ENCODE data around the gene CTTNBP2NL.
"Not testable (repeated sequence)": the region's sequence is repeated elsewhere in the genome, so short reads cannot be mapped to it uniquely, and the experiment has no call there.

The CTTNBP2NL gene

DNA sequence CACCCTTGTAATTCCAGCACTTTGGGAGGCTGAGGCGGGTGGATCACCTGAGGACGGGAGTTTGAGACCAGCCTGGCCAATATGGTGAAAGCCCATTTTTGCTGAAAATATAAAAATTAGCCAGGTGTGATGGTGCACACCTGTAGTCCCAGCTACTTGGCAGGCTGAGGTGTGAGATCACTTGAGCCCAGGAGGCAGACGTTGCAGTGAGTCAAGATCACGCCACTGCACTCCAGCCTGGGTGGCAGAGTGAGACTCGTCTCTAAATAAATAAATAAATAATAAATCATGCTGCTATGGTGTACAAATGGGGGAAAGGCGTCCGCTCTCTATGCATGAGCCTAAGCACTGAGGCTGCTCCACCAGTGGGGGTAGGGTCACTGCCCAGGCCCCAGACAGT is 74.3 kb downstream of the CTTNBP2NL start:
- DNase-seq, result not testable (repeated sequence)

DNA sequence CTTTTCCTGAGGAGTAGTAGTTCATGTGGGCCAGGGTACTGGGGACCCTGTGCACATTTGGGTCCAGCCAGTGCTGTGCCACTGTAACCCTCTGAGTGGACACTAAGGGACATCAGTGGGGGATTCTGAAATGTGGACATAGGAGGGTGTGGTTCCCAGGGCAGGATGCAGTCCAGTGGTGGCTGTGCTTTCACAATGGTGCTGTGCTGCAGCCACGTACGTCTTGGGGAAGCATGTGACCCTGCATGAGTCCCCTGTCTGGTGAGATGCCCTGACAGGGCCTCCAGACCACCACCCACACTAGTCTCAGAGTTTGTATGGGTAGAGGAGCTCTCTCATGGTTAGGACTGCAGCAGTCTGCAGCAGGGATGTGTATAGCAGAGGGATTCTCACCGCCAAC is 75.0 kb downstream of the CTTNBP2NL start:
- no peak for DNase-seq

DNA sequence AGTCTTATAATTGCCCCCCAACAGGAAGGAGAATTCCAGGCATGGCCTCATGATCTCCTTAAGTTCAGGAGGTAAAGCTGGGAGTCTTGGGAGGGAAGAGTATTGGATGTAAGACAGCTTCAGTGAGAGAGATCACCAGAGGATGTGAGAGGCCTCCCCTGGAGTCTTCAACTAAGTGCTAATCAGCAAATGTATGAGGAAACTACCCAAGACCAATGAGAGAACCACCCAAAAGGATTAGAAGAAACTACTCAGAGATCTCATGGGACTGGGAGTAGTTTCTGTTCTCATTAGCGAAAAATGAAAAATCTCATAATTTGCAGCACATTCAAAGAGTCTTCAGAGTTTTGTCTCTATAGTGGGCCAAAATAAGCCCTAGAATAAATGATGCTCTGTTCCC is 76.1 kb downstream of the CTTNBP2NL start:
- DNase-seq, result no peak

DNA sequence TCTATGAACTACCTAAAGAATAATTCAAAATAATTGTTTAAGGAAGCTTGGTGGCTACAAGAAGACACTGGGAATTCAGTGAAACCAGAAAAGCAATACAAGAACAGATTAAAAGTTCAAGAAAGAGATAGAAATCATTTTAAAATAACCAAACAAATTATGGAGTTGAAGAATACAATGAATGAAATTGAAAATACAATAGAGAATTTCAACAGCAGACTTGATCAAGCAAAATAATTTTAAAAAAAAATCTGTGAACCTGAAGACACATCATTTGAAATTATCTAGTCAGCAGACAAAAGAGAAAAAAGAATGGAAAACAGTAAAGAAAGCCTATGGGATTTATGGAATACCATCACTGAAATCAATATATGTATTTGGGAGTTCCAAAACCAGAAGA is 81.5 kb downstream of the CTTNBP2NL start:
- no peak for DNase-seq

DNA sequence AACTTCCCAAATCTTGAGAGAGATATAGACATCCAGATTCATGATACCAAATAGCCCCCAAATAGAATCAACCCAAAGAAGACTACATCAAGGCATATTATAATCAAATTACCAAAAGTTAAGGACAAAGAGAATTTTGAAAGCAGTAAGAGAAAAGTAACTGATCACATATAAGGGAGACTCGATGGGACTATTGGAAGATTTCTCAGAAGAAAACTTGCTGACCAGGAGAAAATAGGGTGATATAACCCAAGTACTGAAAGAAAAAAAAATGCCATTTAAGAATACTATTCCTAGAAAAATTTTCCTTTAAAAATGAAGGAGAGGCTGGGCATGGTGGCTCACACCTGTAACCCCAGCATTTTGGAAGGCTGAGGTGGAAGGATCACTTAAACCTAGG is 82.3 kb downstream of the CTTNBP2NL start:
- no peak for DNase-seq

DNA sequence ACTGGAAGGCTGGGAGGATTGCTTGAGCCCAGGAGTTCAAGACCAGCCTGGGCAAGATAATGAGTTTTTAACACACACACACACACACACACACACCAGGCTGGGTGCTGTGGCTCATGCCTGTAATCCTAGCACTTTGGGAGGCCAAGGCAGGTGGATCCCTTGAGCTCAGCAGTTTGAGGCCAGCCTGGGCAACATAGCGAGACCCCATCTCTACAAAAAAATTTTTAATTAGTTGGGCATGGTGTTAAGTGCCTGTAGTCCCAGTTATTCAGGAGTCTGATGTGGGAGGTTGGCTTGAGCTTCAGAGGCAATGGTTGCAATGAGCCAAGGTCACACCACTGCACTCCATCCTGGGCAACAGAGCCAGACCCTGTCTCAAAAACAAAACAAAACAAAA is 90.0 kb downstream of the CTTNBP2NL start:
- DNase-seq, result not testable (repeated sequence)

DNA sequence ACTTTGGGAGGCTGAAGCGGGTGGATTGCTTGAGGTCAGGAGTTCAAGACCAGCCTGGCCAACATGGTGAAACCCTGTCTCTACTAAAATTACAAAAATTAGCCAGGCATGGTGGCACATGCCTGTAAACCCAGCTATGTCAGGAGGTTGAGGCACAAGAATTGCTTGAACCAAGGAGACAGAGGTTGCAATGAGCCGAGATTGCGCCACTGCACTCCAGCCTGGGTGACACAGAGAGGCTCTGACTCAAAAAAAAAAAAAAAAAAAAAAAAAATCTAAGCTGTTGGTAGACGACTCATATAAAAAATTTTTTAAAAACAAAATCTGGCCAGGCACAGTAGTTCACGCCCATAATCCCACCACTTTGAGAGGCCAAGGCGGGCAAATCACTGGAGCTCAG is 91.7 kb downstream of the CTTNBP2NL start:
- DNase-seq, result not testable (repeated sequence)

DNA sequence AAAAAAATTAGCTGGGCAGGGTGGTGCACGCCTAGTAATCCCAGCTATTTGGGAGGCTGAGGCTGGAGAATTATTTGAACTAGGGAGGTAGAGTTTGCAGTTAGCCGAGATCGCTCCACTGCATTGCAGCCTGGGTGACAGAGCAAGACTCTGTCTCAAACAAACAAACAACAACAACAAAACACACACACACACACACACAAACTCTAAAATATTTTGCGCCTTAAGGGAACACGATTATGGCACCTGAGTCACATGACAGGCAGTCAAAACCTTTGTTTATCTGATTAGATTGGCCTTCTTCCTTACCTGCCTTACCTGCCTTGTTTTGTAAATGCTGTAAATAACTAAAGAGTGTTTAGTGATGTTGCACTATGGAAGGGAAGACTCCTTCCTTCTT is 92.1 kb downstream of the CTTNBP2NL start:
- DNase-seq, result no peak

DNA sequence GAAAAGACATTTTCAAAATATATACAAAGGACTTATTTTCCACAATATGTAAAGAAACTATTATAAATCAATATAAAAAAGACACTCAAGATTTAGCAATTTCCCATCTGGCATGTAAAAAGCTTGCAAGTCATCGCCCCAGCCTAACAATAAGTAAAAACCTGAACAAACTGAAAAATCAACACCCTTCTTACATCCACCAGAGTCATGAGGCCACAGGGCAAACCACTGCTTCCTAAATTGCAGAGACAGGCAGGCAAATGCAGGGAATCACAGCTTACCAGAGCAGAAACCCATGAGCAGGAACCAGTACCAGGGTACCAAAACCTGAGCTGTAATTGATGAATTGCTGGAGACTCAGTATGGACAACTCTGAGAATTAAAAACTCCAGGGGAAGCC is 96.1 kb downstream of the CTTNBP2NL start:
- DNase-seq, result no peak

DNA sequence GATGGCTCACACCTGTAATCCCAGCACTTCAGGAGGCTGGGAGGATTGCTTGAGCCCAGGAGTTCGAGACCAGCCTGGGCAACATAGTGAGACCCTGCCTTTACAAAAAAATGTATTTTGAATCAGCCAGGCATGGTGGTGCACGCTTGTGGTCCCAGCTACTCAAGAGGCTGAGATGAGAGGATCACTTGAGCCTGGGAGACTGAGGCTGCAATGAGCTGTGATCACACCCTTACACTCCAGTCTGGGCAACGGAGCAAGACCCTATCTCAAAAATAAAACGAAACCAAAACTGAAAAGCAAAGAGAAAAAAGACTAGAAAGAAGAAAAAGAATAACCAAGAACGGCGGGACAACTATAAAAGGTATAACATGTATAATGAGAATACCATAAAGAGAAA is 97.3 kb downstream of the CTTNBP2NL start:
- DNase-seq, result no peak

DNA sequence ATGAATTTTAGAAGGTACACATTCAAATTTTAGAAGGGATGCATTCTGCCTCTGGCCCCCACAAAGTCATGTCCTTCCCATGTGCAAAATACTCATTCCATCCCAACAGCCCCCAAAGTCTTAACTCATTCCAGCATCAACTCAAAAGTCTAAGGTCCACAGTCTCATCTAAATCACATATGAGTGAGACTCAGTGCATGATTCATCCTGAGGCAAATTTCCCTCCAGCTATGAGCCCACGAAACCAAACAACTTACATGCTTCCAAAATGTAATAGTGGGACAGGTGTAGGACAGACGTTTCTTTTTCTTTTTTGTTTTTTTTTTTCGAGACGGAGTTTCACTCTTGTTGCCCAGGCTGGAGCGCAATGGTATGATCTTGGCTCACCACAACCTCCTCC is 100.3 kb downstream of the CTTNBP2NL start:
- no peak for DNase-seq

DNA sequence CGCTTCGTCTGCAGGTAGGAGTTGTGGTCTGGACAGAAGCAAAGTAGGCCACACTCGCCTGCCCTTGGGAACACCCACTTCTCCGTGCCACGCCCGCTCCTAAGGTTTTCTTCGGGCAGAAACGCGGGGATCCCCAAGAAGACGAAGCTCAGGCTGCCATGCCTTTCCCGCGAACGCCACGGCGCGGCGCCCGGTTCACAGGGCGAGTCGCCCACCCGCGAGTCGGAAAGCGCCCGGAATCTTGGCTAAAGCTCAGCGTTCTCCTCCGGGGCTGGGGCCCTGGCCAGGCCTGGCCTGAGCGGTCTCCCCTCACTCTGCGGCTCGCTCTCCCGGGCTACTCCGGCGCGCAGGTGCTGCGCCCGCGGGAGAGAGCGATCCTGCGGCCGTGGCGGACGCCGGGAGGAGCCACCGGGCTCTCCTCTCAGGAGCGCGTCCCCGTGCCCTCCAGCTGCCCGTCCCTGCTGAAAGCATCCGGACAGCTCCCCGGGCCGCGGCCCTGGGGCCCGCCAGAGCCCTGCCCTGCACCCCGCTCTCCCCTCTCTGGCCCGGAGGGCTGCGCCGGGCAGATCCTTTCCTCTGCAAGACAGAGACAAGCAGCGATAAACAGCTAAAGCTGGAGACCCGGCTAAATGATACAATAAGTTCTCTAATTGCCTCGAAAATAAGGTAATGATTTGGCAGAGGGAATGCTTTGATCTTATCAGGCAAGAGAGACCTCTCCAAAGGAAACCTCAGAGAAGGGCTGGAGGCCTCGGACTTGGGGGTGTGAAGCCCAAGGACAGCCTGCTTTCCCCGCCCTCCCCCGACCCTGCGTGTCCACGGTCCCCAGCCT is 106.0 kb downstream of the CTTNBP2NL start:
- DNase-seq, result peak; percentile 50

DNA sequence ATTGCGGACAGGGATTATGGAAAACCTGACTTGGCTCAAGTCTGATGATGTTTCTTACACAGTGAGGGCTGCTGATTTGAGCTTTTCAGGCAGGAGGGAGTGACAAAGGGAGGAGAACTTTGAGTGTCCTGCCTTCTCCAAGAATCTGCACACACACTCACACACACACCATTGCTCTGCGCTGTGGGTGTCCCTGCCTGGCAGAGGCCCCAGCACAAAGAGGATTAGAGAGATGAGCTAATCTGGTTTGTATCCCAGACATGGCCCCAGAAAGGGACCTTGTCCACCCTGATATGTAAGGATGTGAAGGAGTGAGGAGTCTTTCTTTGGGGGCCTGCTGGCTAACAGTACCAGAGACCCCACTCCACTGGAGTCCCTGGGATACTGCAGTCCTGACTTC is 106.8 kb downstream of the CTTNBP2NL start:
- no peak for DNase-seq

DNA sequence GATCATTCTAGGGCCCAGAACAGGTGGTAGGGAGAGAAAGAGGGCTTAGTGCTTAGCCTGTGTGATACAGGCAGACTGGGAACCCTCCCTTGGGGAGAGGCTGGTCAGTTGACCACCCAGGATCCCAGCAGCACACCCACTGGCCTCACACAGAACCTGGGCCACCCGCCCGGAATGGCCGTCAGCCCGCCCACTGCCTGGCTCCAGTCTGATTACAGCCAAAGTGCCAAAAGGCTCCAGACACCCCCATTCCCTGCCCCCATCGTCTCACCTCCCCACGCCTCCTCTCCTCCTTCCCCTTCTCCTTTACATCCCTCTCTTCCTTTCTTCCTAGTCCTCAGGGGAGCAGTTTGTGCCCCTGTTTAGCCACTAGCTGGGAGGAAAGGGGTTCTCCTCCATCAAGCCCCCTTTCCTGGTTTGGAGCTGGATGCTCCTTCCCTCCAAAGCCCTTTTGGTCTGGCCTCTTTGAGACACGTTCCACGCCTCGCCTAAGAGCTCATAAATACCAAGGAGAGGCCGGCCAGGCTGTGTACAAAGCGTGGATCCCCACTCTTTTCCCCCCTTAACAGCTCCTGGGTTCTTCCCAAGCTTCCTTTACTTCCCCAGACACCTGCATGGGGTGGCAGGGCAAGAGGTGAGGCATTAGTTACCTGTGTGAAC is 108.1 kb downstream of the CTTNBP2NL start:
- no peak for DNase-seq

DNA sequence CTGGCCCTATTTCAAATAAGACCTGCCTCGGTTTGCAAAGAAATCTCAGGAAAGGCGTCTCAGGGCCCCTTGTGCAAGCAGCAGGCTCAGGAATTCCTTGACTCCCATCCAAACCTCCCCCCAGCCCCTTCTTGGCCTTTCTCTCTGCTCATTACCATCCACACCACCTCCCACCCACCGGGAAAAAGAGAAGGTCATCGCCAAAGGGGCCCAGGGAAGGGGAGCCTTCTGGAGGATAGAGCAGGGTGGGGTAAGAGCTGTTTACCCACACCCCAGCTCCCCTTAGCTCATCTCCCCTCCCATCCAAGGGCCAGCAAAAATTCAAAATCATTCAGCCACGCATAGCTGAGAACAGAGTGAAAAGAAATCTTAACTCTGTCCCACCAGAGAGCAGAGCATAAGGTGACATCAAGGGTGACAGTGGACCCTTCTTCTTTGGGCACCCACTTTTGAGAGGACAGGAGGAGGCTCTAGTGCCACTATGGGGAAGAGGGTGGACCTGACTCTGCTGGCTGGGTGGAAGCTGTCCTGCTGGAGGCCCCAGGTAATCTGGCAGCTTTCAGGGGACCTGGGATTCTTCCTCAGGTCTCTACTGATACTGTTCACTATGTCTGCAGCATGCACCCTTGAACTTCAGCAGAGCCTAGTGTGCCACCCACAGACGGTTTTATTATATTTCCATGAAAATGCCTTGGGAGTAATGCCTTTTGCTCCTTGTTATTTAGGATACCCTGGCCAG is 108.8 kb downstream of the CTTNBP2NL start:
- no peak for DNase-seq

DNA sequence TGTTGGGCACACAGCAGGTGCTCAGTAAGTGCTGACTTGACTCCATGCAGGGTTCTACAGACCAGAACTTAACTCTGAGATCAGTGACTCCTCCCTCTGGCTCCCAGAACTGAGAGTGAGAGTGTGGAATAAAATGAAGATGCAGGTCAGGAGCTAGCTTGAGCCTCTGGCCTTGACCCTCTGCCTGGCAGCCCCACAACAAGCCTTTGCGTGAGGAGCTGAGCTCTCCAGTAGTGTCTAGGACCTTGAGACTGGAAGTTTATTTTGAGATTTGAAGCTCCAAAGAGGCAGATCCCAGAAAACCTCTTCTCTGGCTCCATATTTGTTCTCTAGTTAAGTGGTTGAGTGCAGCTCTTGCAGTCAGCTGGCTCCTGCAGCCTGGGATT is 109.4 kb downstream of the CTTNBP2NL start:
- DNase-seq, result no peak

DNA sequence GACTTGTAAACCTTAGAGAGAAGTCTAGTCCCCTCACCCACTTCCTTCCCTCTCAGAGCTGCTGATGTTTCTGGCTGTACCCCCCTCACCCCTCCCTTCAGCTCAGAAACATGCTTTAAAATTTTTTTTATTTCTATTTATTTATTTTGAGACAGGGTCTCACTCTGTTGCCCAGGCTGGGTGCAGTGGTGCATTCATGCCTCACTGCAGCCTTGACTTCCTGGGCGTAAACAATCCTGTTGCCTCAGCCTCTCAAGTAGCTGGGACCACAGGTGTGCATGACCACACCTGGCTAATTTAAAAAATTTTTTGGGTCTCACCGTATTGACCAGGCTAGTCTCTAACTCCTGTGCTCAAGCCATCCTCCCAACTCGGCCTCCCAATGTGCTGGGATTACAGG is 109.9 kb downstream of the CTTNBP2NL start:
- DNase-seq, result no peak

DNA sequence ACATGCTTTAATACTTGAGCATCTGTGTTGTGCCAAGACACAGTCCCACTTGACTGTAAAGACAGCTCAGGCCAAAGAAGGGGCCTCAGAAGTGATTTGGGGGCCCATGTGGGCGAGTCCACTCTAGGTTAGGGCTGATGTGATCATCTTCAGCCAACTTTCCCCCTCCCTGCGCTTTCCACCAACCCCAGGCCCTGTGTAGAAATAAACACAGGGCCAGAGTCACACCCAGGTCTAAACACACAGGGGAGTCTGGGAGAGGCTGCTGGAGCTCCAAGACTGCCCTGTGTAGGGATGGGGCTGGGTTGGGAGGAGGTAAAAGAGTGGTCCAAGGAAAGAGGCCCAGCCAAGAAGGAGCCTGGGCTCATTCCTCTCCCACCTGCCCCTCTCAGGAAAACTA is 110.3 kb downstream of the CTTNBP2NL start:
- DNase-seq, result no peak

DNA sequence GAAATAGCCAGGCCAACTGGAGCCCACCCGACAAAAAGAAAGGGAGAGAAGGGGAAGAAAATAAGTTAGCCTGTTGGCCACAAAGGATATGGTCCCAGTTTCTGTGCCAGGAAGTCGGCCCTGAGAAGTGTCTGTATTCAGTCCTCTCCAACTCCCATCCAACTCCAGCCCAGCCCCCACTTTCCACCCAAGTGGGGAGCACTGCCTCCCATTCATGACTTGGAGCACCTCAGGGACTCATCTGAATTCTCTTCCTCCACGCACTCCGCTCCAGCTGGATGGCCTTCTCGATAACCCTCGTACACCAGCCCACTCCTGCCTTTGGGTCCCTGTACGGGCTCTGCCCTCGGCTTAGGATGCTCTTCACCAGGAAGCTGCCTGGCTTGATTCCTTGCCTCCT is 110.7 kb downstream of the CTTNBP2NL start:
- DNase-seq, result no peak

DNA sequence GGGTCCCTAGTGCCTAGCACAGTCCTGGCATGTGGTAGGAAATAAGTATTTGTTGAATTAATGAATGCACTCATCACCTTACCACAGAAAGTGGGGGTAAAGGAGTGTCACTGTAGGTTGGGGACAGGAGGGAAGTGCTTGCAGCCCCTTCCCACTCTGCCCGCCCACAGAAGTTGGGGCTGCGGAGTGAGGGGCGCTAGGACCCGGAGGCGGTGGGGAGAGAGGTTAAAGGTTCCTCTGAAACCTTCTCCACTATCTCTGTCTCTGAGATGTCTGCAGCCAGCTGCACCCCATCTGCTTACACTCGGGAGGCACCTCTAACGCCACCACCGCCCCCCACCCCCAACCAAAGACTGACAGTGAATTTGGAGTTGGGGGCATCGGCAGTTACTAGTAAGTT is 111.3 kb downstream of the CTTNBP2NL start:
- DNase-seq, result no peak

DNA sequence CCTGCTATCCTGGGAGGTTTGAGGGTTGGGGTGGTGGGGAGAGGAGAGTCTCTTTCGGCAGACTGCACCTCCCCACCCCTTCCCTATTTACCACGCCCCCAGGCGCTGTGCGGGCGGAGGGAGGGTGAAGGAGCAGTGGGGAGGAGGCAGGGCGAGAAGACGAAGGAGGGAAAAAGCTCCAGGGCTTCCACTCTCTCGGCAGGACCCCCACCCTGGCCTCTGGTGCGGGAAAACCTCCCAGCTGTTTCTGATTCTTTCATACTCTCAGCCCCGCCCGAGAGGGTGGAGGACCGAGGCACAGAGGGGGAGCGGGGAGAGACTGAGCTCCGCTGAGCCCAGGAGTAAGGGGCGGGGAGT is 111.9 kb downstream of the CTTNBP2NL start:
- no peak for DNase-seq

DNA sequence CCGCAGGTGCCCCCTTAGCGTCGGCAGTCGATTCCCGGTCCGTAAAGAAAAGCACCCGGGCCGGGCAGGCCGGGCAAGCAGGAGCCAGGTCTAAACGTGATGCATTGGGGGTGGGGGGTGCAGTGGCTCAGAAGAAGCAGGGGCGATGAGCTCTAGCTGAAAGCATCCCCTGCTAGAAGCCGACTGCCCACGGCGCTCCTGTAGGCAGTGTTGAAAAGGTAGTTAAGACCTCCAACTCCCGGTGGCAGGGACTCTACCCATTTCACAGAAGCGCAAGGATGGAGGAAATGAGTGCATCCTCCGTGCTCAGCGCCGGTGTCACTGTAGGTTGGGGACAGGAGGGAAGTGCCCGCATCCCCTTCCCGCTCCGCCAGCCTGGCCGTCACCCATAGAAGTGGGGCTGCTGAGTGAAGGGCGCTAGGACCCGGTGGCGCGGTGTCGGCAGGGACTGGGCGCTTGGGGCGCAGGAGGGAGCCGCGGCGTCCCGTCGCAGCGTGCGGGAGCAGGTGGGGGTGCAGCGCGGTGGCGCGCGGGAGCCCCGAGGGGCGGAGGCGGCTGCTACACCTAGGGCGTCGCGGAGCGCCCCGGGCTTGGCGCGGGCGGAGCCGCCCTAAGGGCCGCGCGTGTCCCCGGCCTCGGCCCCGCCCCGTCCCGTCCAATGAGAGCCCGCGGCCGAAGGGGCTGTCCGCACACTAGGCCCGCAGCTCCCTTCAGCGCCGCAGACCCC is 112.4 kb downstream of the CTTNBP2NL start, which contains the start of gene WNT2B:
Gene WNT2B, plus strand, starts transcription at position 688 of the 727 bp plus-strand sequence. CDS start 298 bp downstream, outside the sequence.
- no peak for DNase-seq

DNA sequence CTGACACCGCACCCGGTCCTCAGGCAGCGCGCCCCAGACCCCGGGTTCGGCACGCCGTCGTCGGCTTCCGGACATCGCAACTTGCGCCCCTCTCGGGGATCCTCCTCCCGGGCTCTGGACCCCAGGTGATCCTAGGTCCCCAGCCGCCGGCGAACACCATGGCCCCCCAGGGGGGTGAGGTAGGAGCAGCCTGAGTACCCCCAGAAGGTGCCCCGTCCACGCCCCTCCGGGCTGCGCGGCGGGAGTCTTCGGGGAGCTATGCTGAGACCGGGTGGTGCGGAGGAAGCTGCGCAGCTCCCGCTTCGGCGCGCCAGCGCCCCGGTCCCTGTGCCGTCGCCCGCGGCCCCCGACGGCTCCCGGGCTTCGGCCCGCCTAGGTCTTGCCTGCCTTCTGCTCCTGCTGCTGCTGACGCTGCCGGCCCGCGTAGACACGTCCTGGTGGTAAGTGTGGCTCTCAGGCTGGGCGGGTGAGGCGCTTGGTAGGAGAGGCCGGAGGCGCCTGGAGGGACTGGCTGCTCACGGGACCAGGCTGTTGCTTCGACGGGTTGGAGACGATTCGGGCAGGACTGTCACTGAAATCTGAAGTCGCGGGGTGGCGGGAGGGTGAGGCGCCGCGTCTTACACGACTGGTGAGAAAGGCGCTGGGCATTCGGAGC is 113.1 kb downstream of the CTTNBP2NL start:
- no peak for DNase-seq
